ENCODE results near the gene EFHC2. TPM values are rescaled to one million over a fixed set of nuclear protein-coding genes. Genes with fewer than 3 reads are reported as not detected.
"Not testable (repeated sequence)": the region's sequence is repeated elsewhere in the genome, so short reads cannot be mapped to it uniquely, and the experiment has no call there.

EFHC2 gene
- total RNA-seq, 2 experiments from 2014 or later, result 0.30 to 0.46 TPM

GRCh38 chrX:44282753-44283152, 60.7 kb downstream of the EFHC2 start:
- intact Hi-C loops (cut with DNase I, micrococcal nuclease), result no loop called here
- Mint-ChIP-seq H3K27me3 (no peaks in the 10 kb centered on the region), H3K9me3 (ENCODE audit: low read depth) (no peaks in the 10 kb centered on the region), H3K4me3 (no peak overlapping the region), H3K27ac (no peak overlapping the region), H3K36me3 (ENCODE audit: low read depth) (no peaks in the 10 kb centered on the region), H3K4me1 (no peaks in the 10 kb centered on the region)
- no peak for ATAC-seq
- POLR2A ChIA-PET, result no interaction called here
- CTCF ChIA-PET, result no interaction called here
- no peak for DNase-seq

GRCh38 chrX:44280116-44280515, 63.4 kb downstream of the EFHC2 start:
- H3K27me3 Mint-ChIP-seq, result no peaks in the 10 kb centered on the region
- intact Hi-C loops (cut with DNase I, micrococcal nuclease), result no loop called here
- no peak for DNase-seq
- no peak overlapping the region for H3K4me3 Mint-ChIP-seq
- ChIA-PET POLR2A (no interaction called here), CTCF (interaction anchor here (0.6 kb wide), 1 partner anchor 389 kb away, joined by 3 read pairs; no protein-coding TSS in a partner anchor)
- no peak for ATAC-seq
- no peaks in the 10 kb centered on the region for H3K9me3 Mint-ChIP-seq (ENCODE audit: low read depth)
- no peak overlapping the region for H3K27ac Mint-ChIP-seq
- peaks cover 2% of the 10 kb centered on the region for H3K4me1 Mint-ChIP-seq
- H3K36me3 Mint-ChIP-seq (ENCODE audit: low read depth), result no peaks in the 10 kb centered on the region

GRCh38 chrX:44274096-44274495, 69.4 kb downstream of the EFHC2 start:
- ChIA-PET CTCF (no interaction called here), POLR2A (no interaction called here)
- Mint-ChIP-seq H3K27ac (no peak overlapping the region), H3K4me3 (no peak overlapping the region), H3K9me3 (ENCODE audit: low read depth) (peaks cover 3% of the 10 kb centered on the region), H3K36me3 (ENCODE audit: low read depth) (no peaks in the 10 kb centered on the region), H3K4me1 (peaks cover 8% of the 10 kb centered on the region), H3K27me3 (no peaks in the 10 kb centered on the region)
- no peak for ATAC-seq
- no peak for DNase-seq
- intact Hi-C loops (cut with DNase I, micrococcal nuclease), result no loop called here

GRCh38 chrX:44267861-44268260, 75.6 kb downstream of the EFHC2 start:
- Mint-ChIP-seq H3K36me3 (ENCODE audit: low read depth) (no peaks in the 10 kb centered on the region), H3K27me3 (no peaks in the 10 kb centered on the region), H3K4me1 (peaks cover 24% of the 10 kb centered on the region), H3K27ac (no peak overlapping the region), H3K9me3 (ENCODE audit: low read depth) (peaks cover 3% of the 10 kb centered on the region), H3K4me3 (no peak overlapping the region)
- POLR2A ChIA-PET, result no interaction called here
- DNase-seq, result no peak
- intact Hi-C loops (cut with DNase I, micrococcal nuclease), result no loop called here
- CTCF ChIA-PET, result interaction anchor here (0.6 kb wide), 1 partner anchor 80 kb away, joined by 3 read pairs; no protein-coding TSS in a partner anchor
- no peak for ATAC-seq

DNA sequence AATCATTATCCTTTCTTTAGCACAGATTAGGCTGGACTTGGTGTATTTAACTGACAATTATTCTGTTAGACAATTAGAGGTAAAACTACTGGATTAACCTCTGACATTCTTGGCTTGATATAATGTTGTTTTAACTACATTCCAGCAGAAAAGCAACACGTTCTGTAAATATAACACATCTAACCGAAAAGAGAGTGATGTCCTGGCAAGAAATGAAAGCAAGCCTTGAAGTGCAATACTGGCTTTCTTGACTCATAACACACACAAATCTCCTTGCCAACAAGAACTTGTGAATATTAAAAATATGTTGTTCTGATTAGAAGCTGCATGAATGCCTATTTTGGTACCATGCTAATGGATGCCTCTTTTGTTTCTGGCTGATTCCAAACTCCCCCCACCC, 76.4 kb downstream of the EFHC2 start:
- no peak overlapping the region for H3K4me3 Mint-ChIP-seq
- no peak overlapping the region for H3K27ac Mint-ChIP-seq
- H3K27me3 Mint-ChIP-seq, result no peaks in the 10 kb centered on the region
- ATAC-seq (no peak), DNase-seq (no peak)
- intact Hi-C loops (cut with DNase I, micrococcal nuclease), result no loop called here
- POLR2A ChIA-PET, result no interaction called here
- H3K4me1 Mint-ChIP-seq, result peaks cover 24% of the 10 kb centered on the region
- CTCF ChIA-PET, result interaction anchor here (0.6 kb wide), 1 partner anchor 79 kb away, joined by 3 read pairs; no protein-coding TSS in a partner anchor
- no peaks in the 10 kb centered on the region for H3K36me3 Mint-ChIP-seq (ENCODE audit: low read depth)
- H3K9me3 Mint-ChIP-seq (ENCODE audit: low read depth), result peaks cover 3% of the 10 kb centered on the region

- Mint-ChIP-seq H3K4me3 (no peak overlapping the region), H3K27ac (no peak overlapping the region)
Measured at GRCh38 chrX:44265559-44265958, 77.9 kb downstream of the EFHC2 start.

GRCh38 chrX:44264936-44265335, 78.5 kb downstream of the EFHC2 start:
- POLR2A ChIA-PET, result no interaction called here
- H3K27ac Mint-ChIP-seq, result no peak overlapping the region

More at GRCh38 chrX:44265559-44265958, 77.9 kb downstream of the EFHC2 start:
- POLR2A ChIA-PET, result no interaction called here
- no peaks in the 10 kb centered on the region for H3K36me3 Mint-ChIP-seq (ENCODE audit: low read depth)
- peaks cover 26% of the 10 kb centered on the region for H3K4me1 Mint-ChIP-seq
- DNase-seq, result no peak
- CTCF ChIA-PET, result no interaction called here
- no peaks in the 10 kb centered on the region for H3K27me3 Mint-ChIP-seq
- intact Hi-C loops (cut with DNase I, micrococcal nuclease), result no loop called here
- ATAC-seq, result peak; percentile 57
- peaks cover 3% of the 10 kb centered on the region for H3K9me3 Mint-ChIP-seq (ENCODE audit: low read depth)

DNA sequence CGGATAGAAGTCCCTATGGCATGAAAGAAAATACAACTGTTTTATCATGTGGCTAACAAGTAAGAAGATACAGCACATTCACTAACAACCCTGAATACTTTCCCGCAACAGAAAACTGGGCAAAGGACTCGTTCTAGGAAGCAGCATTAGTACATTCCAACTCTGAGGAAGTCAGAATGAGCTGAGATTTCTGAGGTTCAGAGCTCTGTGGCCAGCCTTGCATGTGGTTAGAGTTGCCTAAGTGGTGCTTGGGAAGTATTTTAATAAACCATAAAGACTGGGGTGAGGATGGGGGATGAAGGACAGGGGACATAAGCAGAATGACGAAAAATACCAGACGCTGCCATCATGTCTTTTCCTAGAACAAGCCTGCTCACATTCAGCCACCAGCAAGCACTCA, 82.2 kb downstream of the EFHC2 start:
- Mint-ChIP-seq H3K4me1 (peaks cover 36% of the 10 kb centered on the region), H3K27me3 (no peaks in the 10 kb centered on the region), H3K4me3 (no peak overlapping the region), H3K36me3 (ENCODE audit: low read depth) (peaks cover 3% of the 10 kb centered on the region), H3K27ac (no peak overlapping the region), H3K9me3 (ENCODE audit: low read depth) (no peaks in the 10 kb centered on the region)
- ChIA-PET CTCF (no interaction called here), POLR2A (interaction anchor here (0.6 kb wide), 1 partner anchor 1875 kb away, joined by 3 read pairs; no protein-coding TSS in a partner anchor)
- ATAC-seq, result no peak
- no peak for DNase-seq
- intact Hi-C loops (cut with DNase I, micrococcal nuclease), result no loop called here

More at GRCh38 chrX:44264936-44265335, 78.5 kb downstream of the EFHC2 start:
- CTCF ChIA-PET, result interaction anchor here (1.1 kb wide), 1 partner anchor 20 kb away, joined by 3 read pairs; no protein-coding TSS in a partner anchor
- peaks cover 32% of the 10 kb centered on the region for H3K4me1 Mint-ChIP-seq
- H3K4me3 Mint-ChIP-seq, result no peak overlapping the region
- DNase-seq (no peak), ATAC-seq (no peak)
- no peaks in the 10 kb centered on the region for H3K36me3 Mint-ChIP-seq (ENCODE audit: low read depth)
- intact Hi-C loops (cut with DNase I, micrococcal nuclease), result no loop called here
- peaks cover 3% of the 10 kb centered on the region for H3K9me3 Mint-ChIP-seq (ENCODE audit: low read depth)
- H3K27me3 Mint-ChIP-seq, result no peaks in the 10 kb centered on the region

DNA sequence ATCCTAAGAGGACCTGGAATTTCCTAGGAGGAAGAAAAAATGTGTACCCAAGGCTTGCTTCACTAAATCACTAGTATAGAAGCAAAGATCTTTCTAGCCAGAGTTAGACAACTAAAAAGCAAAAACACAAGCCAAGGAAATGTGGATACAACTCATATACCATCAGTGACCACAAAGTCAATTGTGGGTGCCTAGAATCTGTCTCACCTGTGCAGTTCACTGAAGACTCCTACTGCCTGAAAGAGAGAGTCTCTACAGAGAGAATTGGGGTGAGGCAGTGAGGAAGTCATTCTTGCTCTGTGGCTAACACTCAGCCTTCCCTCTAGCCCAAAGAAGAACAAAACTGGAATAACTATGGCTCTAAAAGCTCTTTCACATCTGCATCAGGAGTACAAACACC, 82.9 kb downstream of the EFHC2 start:
- CTCF ChIA-PET, result no interaction called here
- POLR2A ChIA-PET, result no interaction called here
- intact Hi-C loops (cut with DNase I, micrococcal nuclease), result no loop called here
- Mint-ChIP-seq H3K27me3 (no peaks in the 10 kb centered on the region), H3K4me1 (peaks cover 34% of the 10 kb centered on the region), H3K9me3 (ENCODE audit: low read depth) (peaks cover 5% of the 10 kb centered on the region), H3K27ac (no peak overlapping the region), H3K36me3 (ENCODE audit: low read depth) (peaks cover 10% of the 10 kb centered on the region), H3K4me3 (no peak overlapping the region)
- DNase-seq, result no peak
- ATAC-seq, result no peak

DNA sequence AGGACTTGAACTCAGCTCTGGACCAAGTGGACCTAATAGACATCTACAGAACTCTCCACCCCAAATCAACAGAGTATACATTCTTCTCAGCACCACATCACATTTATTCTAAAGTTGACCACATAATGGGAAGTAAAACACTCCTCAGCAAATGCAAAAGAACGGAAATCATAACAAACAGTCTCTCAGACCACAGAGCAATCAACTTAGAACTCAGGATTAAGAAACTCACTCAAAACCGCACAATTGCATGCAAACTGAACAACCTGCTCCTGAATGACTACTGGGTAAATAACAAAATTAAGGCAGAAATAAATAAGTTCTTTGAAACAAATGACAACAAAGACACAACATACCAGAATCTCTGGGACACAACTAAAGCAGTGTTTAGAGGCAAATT, 87.7 kb downstream of the EFHC2 start:
- H3K4me3 Mint-ChIP-seq; H3K27me3 Mint-ChIP-seq; H3K27ac Mint-ChIP-seq; POLR2A ChIA-PET; DNase-seq; intact Hi-C loops (cut with DNase I, micrococcal nuclease); CTCF ChIA-PET; ATAC-seq: not testable (repeated sequence)
- Mint-ChIP-seq H3K36me3 (ENCODE audit: low read depth) (peaks cover 22% of the 10 kb centered on the region), H3K4me1 (peaks cover 33% of the 10 kb centered on the region), H3K9me3 (ENCODE audit: low read depth) (peaks cover 13% of the 10 kb centered on the region)

GRCh38 chrX:44253575-44253942, 89.9 kb downstream of the EFHC2 start:
- ATAC-seq (no peak), DNase-seq (no peak)
- Mint-ChIP-seq H3K27ac (peak overlapping the region; percentile 78), H3K9me3 (ENCODE audit: low read depth) (peaks cover 13% of the 10 kb centered on the region), H3K27me3 (no peaks in the 10 kb centered on the region), H3K36me3 (ENCODE audit: low read depth) (peaks cover 22% of the 10 kb centered on the region), H3K4me3 (peak overlapping the region; percentile 33), H3K4me1 (peaks cover 21% of the 10 kb centered on the region)
- ChIA-PET POLR2A (no interaction called here), CTCF (interaction anchor here (1.0 to 1.2 kb wide), 2 partner anchors 9 to 1293 kb away, joined by 3 to 6 read pairs; no protein-coding TSS in a partner anchor)
- intact Hi-C loops (cut with DNase I, micrococcal nuclease), result no loop called here

- DNase-seq (peak; percentile 60), ATAC-seq (peak; percentile 78)
- H3K27me3 Mint-ChIP-seq; intact Hi-C loops (cut with DNase I, micrococcal nuclease); POLR2A ChIA-PET: not testable (repeated sequence)
- Mint-ChIP-seq H3K9me3 (ENCODE audit: low read depth) (peaks cover 13% of the 10 kb centered on the region), H3K4me1 (peaks cover 21% of the 10 kb centered on the region), H3K36me3 (ENCODE audit: low read depth) (peaks cover 22% of the 10 kb centered on the region), H3K27ac (peak overlapping the region; percentile 78), H3K4me3 (peak overlapping the region; percentile 33)
- CTCF ChIA-PET, result interaction anchor here (1.0 to 1.2 kb wide), 2 partner anchors 9 to 1293 kb away, joined by 3 to 6 read pairs; no protein-coding TSS in a partner anchor
Measured at GRCh38 chrX:44252688-44253574, 90.5 kb downstream of the EFHC2 start.
